ENCODE data around the gene TBXAS1. TPM values are rescaled to one million over a fixed set of nuclear protein-coding genes. Genes with fewer than 3 reads are reported as not detected.
A peak's percentile ranks its signal among the peaks of the same experiment; 100 is the strongest.
"Not testable (repeated sequence)": the region's sequence is repeated elsewhere in the genome, so short reads cannot be mapped to it uniquely, and the experiment has no call there.

Gene TBXAS1
- polyA plus RNA-seq, 3 donors from 2014 or later, result 59.6 to 93.3 (median 68.7) TPM

GRCh38 chr7:139901901-139902300, 72.8 kb downstream of the TBXAS1 start:
- H3K36me3 Mint-ChIP-seq, result peaks cover 0 to 7% (median 4%) of the 10 kb centered on the region in 3 donors
- no peak overlapping the region for H3K4me3 Mint-ChIP-seq
- peaks cover 19 to 22% of the 10 kb centered on the region in 2 donors for H3K4me1 Mint-ChIP-seq
- peak overlapping the region in 4 of 6 donors; percentile 1 to 73 (median 34) for H3K27ac Mint-ChIP-seq
- H3K27me3 Mint-ChIP-seq (ENCODE audit: low read depth in 3 of 3), result no peaks in the 10 kb centered on the region
- H3K9me3 Mint-ChIP-seq, result peaks cover 0 to 5% (median 0%) of the 10 kb centered on the region in 6 donors
- no peak for DNase-seq

- Mint-ChIP-seq H3K4me1 (peaks cover 19 to 24% of the 10 kb centered on the region in 2 donors), H3K4me3 (no peak overlapping the region), H3K27ac (peak overlapping the region in 4 of 6 donors; percentile 12 to 67 (median 56)), H3K9me3 (peaks cover 0 to 5% (median 0%) of the 10 kb centered on the region in 6 donors), H3K36me3 (peaks cover 0 to 8% (median 4%) of the 10 kb centered on the region in 3 donors), H3K27me3 (ENCODE audit: low read depth in 3 of 3) (no peaks in the 10 kb centered on the region)
- DNase-seq, result no peak
Observed at GRCh38 chr7:139902436-139903102, 73.5 kb downstream of the TBXAS1 start.

DNA sequence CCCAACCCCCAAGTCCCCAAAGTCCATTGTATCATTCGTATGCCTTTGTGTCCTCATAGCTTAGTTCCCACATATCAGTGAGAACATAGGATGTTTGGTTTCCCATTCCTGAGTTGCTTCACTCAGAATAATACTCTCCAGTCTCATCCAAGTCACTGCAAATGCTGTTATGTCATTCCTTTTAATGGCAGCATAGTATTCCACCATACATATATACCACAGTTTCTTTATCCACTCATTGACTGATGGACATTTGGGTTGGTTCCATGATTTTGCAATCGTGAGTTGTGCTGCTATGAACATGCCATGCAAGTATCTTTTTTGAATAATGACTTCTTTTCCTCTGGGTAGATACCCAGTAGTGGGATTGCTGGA, 74.0 kb downstream of the TBXAS1 start:
- Mint-ChIP-seq H3K36me3 (peaks cover 0 to 11% (median 4%) of the 10 kb centered on the region in 3 donors), H3K4me1 (peaks cover 24 to 27% of the 10 kb centered on the region in 2 donors), H3K27ac (peak overlapping the region in 2 of 6 donors; percentile 50 to 67)
- DNase-seq; H3K4me3 Mint-ChIP-seq; H3K27me3 Mint-ChIP-seq (ENCODE audit: low read depth in 3 of 3); H3K9me3 Mint-ChIP-seq: not testable (repeated sequence)

DNA sequence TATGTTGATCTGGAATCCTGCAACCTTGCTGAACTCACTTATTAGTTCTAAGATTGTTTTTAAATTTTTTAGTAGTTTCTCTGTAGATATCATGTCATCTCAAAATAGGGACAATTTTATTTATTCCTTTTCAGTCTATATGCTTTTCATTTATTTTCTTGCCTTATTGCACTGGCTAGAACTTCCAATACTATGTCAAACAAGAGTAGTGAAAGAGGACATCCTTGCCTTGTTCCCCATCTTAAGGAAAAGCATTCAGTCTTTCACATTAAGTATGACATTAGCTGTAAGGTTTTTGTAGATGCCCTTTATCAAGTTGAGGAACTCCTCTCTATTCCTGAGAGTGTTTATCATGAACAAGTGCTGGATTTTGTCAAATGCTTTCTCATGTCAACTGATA, 77.8 kb downstream of the TBXAS1 start:
- Mint-ChIP-seq H3K4me3 (no peak overlapping the region), H3K36me3 (peaks cover 9 to 26% (median 15%) of the 10 kb centered on the region in 3 donors), H3K27me3 (ENCODE audit: low read depth in 3 of 3) (peaks cover 0 to 3% (median 2%) of the 10 kb centered on the region in 3 donors), H3K9me3 (peaks cover 0 to 5% (median 0%) of the 10 kb centered on the region in 6 donors), H3K4me1 (peaks cover 36 to 37% of the 10 kb centered on the region in 2 donors), H3K27ac (no peak overlapping the region)
- no peak for DNase-seq

DNA sequence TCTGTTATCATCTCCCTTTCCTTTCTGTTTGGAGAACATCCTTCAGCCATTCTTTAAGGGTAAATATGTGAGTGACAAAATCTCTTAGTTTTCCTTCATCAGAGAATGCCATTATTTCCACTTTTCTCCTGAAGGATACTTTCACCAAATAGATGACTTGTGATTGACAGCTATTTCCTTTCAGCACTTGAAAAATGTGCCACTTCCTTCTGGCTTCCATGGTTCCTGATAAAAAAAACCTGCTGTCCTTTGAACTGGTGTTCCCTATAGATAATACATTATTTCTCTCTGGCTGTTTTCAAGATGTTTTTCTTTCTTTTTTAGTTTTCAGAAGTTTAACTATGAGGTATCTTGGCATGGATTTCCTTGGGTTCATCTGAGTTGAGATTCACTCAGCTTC, 79.7 kb downstream of the TBXAS1 start:
- Mint-ChIP-seq H3K27ac (peak overlapping the region in 2 of 6 donors; percentile 1 to 41), H3K27me3 (ENCODE audit: low read depth in 3 of 3) (peaks cover 0 to 3% (median 2%) of the 10 kb centered on the region in 3 donors), H3K4me1 (peaks cover 28 to 35% of the 10 kb centered on the region in 2 donors), H3K9me3 (no peaks in the 10 kb centered on the region), H3K36me3 (peaks cover 9 to 35% (median 27%) of the 10 kb centered on the region in 3 donors), H3K4me3 (peak overlapping the region in 3 of 5 donors; percentile 9 to 42 (median 33))
- no peak for DNase-seq

DNA sequence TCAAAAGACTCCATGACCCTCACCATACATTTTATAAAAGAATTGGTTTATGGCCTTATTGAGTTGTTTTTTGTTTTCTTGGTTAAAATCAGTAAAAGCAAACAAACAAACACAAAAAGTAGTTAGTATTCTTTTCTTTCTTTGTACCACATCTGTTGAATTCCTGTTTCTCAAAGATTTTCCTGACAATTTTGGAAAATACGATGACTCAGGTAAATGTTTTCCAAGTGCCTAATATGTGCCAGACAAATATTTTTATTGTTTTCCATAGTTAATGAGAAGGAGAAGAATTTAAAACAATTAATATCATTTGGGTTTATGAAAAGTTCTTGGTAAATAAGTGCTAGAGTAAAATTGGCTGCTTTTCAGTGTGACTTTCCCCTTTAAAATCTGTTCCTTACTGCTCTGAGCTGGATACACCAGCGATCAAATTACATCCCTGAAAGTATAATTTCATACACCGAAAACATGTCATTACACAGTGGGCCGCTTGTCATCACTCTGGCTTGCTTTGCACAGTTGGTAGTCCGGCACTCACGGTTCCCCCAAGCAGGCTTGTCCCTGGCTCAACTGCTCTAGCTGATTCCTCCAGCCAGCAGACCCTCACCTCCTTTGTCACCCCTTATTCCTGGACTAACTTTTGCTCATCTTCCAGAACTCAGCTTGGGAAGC, 80.5 kb downstream of the TBXAS1 start:
- H3K4me1 Mint-ChIP-seq, result peaks cover 25 to 36% of the 10 kb centered on the region in 2 donors
- H3K9me3 Mint-ChIP-seq, result no peaks in the 10 kb centered on the region
- H3K27me3 Mint-ChIP-seq (ENCODE audit: low read depth in 3 of 3), result peaks cover 0 to 3% (median 2%) of the 10 kb centered on the region in 3 donors
- peak overlapping the region in 1 of 5 donors; percentile 20 for H3K4me3 Mint-ChIP-seq
- peaks cover 9 to 35% (median 26%) of the 10 kb centered on the region in 3 donors for H3K36me3 Mint-ChIP-seq
- DNase-seq, result no peak
- H3K27ac Mint-ChIP-seq, result peak overlapping the region in 2 of 6 donors; percentile 8 to 84

DNA sequence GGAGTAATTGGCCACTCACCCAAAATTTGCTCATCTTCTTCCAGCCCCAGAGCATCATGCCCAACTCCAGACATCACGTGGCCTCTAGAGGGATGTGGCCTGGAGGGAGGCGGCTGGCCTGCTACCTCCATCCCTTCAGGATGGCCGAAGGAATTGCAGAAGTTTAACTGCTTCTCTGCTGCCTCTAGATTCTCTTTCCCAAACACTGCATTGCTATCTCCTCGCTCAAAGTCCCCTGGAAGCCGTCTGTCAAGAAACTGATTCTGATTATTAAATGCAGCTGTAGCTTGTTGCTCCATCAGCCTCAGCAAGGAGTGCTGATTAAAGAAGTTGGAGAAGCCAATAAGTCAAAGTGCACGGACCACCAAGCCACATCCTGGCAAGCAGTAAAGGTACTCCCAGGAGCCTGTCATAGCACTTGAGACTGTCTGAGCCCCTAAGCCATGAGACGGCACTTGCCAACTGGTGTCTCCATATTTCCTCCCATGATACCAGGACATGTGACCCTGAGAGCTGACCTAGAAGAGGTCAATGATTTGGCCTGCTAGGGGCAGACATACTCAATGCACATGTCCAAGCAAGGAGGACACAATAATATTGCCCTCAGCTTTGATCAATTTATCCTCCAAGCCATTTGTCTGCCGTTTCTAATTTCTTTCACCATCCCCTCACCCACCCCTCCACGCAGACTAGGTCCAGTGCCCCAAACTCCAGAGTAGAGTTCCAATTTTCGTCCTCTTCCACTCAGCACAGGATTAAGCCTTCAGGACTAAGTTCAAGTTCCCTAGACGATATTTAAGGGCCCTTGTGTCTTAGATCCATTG, 84.2 kb downstream of the TBXAS1 start:
- H3K27me3 Mint-ChIP-seq (ENCODE audit: low read depth in 3 of 3), result peaks cover 0 to 2% (median 2%) of the 10 kb centered on the region in 3 donors
- no peaks in the 10 kb centered on the region for H3K9me3 Mint-ChIP-seq
- no peak for DNase-seq
- H3K4me3 Mint-ChIP-seq, result no peak overlapping the region
- H3K4me1 Mint-ChIP-seq, result peaks cover 40 to 51% of the 10 kb centered on the region in 2 donors
- peak overlapping the region in 1 of 6 donors; percentile 71 for H3K27ac Mint-ChIP-seq
- H3K36me3 Mint-ChIP-seq, result peaks cover 12 to 30% (median 26%) of the 10 kb centered on the region in 3 donors

DNA sequence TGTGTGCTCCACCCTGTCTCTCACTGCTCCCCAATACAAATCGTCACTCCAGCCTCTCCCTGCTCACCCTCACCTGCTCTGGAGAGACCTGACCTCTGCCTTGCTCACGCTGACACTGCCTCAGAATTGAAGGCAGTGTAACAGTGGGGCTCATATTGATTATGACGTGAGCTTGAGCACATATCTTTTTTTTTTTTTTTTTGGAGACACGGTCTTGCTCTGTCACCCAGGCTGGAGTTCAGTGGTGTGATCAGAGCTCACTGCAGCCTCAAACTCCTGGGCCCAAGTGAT, 84.7 kb downstream of the TBXAS1 start:
- H3K36me3 Mint-ChIP-seq, result peaks cover 12 to 30% (median 26%) of the 10 kb centered on the region in 3 donors
- H3K27ac Mint-ChIP-seq, result peak overlapping the region in 2 of 6 donors; percentile 43 to 71
- no peak for DNase-seq
- no peaks in the 10 kb centered on the region for H3K9me3 Mint-ChIP-seq
- peaks cover 39 to 50% of the 10 kb centered on the region in 2 donors for H3K4me1 Mint-ChIP-seq
- H3K4me3 Mint-ChIP-seq, result no peak overlapping the region
- H3K27me3 Mint-ChIP-seq (ENCODE audit: low read depth in 3 of 3), result peaks cover 0 to 2% (median 2%) of the 10 kb centered on the region in 3 donors

- Mint-ChIP-seq H3K4me1 (peaks cover 38 to 48% of the 10 kb centered on the region in 2 donors), H3K27ac (peak overlapping the region in 4 of 6 donors; percentile 0 to 93 (median 58)), H3K36me3 (peaks cover 12 to 29% (median 26%) of the 10 kb centered on the region in 3 donors), H3K9me3 (no peaks in the 10 kb centered on the region), H3K27me3 (ENCODE audit: low read depth in 3 of 3) (peaks cover 0 to 2% (median 2%) of the 10 kb centered on the region in 3 donors), H3K4me3 (no peak overlapping the region)
- no peak for DNase-seq
Observed at GRCh38 chr7:139914306-139915267, 85.5 kb downstream of the TBXAS1 start.

DNA sequence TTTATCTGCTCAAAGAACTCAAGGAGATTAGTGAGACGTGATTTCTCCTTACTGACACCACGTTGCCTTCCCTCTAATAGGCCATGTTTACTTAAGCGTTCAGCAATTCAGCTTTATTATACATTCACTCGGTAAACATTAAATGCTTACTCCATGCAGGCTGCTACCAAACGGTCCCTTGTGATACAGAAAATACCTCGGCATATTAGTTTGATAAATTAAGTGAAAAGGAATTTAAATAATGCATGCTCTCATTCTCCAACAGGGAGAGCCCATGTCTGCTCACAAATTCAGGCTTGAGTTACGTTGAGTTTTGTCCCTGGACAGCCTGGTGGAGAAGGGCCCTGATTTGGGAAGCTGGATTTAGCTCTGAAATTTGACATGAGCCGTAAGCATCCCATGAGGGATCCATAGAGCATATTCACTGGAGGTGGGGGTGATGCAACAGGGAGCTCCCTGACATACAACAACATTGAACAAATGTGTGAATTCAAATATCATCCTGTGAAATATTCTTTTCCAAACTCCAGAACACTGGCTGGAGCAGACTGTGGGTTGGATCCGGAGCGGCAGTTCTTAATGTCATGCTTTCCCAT, 86.3 kb downstream of the TBXAS1 start:
- Mint-ChIP-seq H3K36me3 (peaks cover 12 to 26% (median 24%) of the 10 kb centered on the region in 3 donors), H3K9me3 (no peaks in the 10 kb centered on the region), H3K27me3 (ENCODE audit: low read depth in 3 of 3) (peaks cover 0 to 2% (median 2%) of the 10 kb centered on the region in 3 donors), H3K4me1 (peaks cover 46 to 50% of the 10 kb centered on the region in 2 donors), H3K27ac (peak overlapping the region in 4 of 6 donors; percentile 16 to 93 (median 90)), H3K4me3 (peak overlapping the region in 1 of 5 donors; percentile 56)
- DNase-seq, result no peak

DNA sequence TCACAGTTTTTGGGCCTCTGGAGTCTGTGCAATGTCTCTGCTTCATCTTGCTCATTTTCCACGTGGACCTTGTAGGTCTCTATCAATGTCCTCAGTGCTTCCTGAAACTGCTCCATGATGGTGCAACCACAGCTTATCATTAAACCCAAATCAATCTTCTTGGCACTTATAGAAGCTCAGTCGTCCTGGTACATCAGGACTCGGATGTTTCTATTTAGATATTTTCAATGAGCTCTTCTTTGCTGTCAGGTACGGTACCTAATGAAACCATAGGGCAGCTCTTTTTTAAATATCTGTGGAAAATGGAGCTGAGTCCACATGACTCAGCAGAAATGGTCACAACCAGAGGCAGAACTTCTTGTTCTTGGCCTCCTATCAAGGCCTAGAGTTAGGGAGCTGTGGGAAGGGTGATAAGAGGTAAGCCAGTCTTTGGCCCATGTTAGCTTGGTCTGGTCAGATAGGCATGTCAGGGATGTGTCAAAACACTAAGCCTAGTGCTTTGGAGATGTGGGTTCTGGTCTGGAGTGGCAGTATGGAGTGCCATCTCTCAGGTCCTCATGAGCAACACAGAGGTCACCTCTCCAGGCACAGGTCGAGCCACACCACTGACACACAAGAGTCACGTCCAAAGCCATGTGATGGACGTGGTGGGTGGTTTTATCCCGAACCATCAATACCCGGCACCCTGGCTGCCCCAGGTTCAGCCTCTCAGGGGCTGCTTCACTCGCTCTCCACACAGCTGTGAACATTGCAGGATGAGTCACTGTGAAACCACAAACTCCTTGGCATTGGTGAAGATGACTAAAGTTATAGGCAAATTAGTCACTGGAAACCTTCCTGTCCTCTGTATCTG, 87.0 kb downstream of the TBXAS1 start:
- peaks cover 10 to 24% (median 21%) of the 10 kb centered on the region in 3 donors for H3K36me3 Mint-ChIP-seq
- H3K9me3 Mint-ChIP-seq, result no peaks in the 10 kb centered on the region
- H3K4me1 Mint-ChIP-seq, result peaks cover 53 to 58% of the 10 kb centered on the region in 2 donors
- H3K27ac Mint-ChIP-seq, result peak overlapping the region; percentile 86 to 93 (median 92)
- peaks cover 0 to 4% (median 2%) of the 10 kb centered on the region in 3 donors for H3K27me3 Mint-ChIP-seq (ENCODE audit: low read depth in 3 of 3)
- H3K4me3 Mint-ChIP-seq, result peak overlapping the region; percentile 50 to 70 (median 56)
- peak; percentile 78 to 83 (median 79) for DNase-seq

Measured in immature natural killer cell (primary cell).